ENCODE measurements around the gene ADCY4. TPM values are rescaled to one million over a fixed set of nuclear protein-coding genes. Genes with fewer than 3 reads are reported as not detected.

The ADCY4 gene
- total RNA-seq, 4 donors from 2014 or later, result 9.7 to 144 (median 45.6) TPM

GRCh38 chr14:24366413-24366720 is 31.5 kb upstream of the ADCY4 start:
- DNase-seq (ENCODE audit: low spot score), result no peak
- ATAC-seq (ENCODE audit: low FRiP score), result no peak
- no peak for TF ChIP-seq CTCF (IDR thresholded peaks at IDR 0.05)

- DNase-seq (ENCODE audit: low spot score) (peak; percentile 72), ATAC-seq (ENCODE audit: low FRiP score) (peak; percentile 74)
- TF ChIP-seq CTCF (IDR thresholded peaks at IDR 0.05), result peak in 1 of 3 donors; percentile 80
Measured at GRCh38 chr14:24365600-24366412, 30.9 kb upstream of the ADCY4 start.

- DNase-seq (ENCODE audit: low spot score) (no peak), ATAC-seq (ENCODE audit: low FRiP score) (no peak)
- no peak for TF ChIP-seq CTCF (IDR thresholded peaks at IDR 0.05)
Measured at GRCh38 chr14:24364841-24365240, 30.0 kb upstream of the ADCY4 start.

GRCh38 chr14:24363401-24363800 is 28.5 kb upstream of the ADCY4 start:
- no peak for TF ChIP-seq CTCF (IDR thresholded peaks at IDR 0.05)
- ATAC-seq (ENCODE audit: low FRiP score) (no peak), DNase-seq (ENCODE audit: low spot score) (no peak)

GRCh38 chr14:24362241-24362960 is 27.5 kb upstream of the ADCY4 start:
- no peak for TF ChIP-seq CTCF (IDR thresholded peaks at IDR 0.05)
- DNase-seq (ENCODE audit: low spot score) (no peak), ATAC-seq (ENCODE audit: low FRiP score) (no peak)

GRCh38 chr14:24361326-24361725 is 26.5 kb upstream of the ADCY4 start:
- no peak for TF ChIP-seq CTCF (IDR thresholded peaks at IDR 0.05)
- no peak for DNase-seq (ENCODE audit: low spot score)

GRCh38 chr14:24360281-24360680 is 25.4 kb upstream of the ADCY4 start:
- DNase-seq (ENCODE audit: low spot score), result no peak
- no peak for TF ChIP-seq CTCF (IDR thresholded peaks at IDR 0.05)
- ATAC-seq (ENCODE audit: low FRiP score), result no peak

More at GRCh38 chr14:24361326-24361725, 26.5 kb upstream of the ADCY4 start:
- ATAC-seq (ENCODE audit: low FRiP score), result no peak
